ENCODE data around the gene ZRANB1. TPM values are rescaled to one million over a fixed set of nuclear protein-coding genes. Genes with fewer than 3 reads are reported as not detected.

Gene ZRANB1
- total RNA-seq, 2 donors from 2014 or later: 26.0 to 26.9 TPM

DNA sequence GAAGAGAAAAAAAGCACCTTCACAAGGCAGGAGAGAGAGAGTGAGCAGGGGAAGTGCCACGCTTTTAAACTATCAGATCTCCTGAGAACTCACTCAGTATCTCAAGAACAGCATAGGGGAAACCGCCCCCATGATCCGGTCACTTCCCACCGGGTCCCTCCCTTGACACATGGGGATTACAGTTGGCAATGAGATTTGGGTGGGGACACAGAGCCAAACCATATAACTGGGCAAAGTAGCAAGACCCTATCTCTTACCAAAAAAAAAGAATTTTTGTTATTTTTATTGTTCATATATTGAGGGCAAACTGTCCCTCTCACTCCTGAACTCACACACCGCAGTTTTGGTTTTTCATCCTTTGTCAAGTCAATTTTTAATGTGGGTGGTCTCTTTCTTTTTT is 18.2 kb upstream of the ZRANB1 start:
- Mint-ChIP-seq H3K4me1 (peaks cover 5% of the 10 kb centered on the region), H3K36me3 (ENCODE audit: low read depth) (peaks cover 34% of the 10 kb centered on the region), H3K9me3 (peaks cover 2% of the 10 kb centered on the region), H3K27me3 (ENCODE audit: insufficient read depth) (no peaks in the 10 kb centered on the region), H3K27ac (no peak overlapping the region), H3K4me3 (no peak overlapping the region)
- Histone ChIP-seq H3K36me3 (ENCODE audit: control insufficient read depth, insufficient read depth, low read length) (peaks cover 26% of the 10 kb centered on the region), H3K27ac (ENCODE audit: low read depth, low read length) (no peak overlapping the region), H3K9ac (ENCODE audit: extremely low read depth, low read length, poor library complexity, severe bottlenecking) (no peak overlapping the region), H3K27me3 (ENCODE audit: control insufficient read depth, insufficient read depth, low read length, poor library complexity, severe bottlenecking) (no peaks in the 10 kb centered on the region), H3K4me3 (ENCODE audit: low read length) (no peak overlapping the region), H3K9me3 (ENCODE audit: control insufficient read depth, low read length) (no peaks in the 10 kb centered on the region), H3K4me1 (ENCODE audit: control insufficient read depth, insufficient read depth, low read length) (no peaks in the 10 kb centered on the region)
- WGBS, 2 experiments (ENCODE audit: insufficient coverage in 1 of 2, insufficient read length in 1 of 2): 95% methylated on average over 5 of the region's 5 CpGs; no CpG with 5 or more reads in 1 of the 2 experiments
- TF ChIP-seq, protein P1, sequence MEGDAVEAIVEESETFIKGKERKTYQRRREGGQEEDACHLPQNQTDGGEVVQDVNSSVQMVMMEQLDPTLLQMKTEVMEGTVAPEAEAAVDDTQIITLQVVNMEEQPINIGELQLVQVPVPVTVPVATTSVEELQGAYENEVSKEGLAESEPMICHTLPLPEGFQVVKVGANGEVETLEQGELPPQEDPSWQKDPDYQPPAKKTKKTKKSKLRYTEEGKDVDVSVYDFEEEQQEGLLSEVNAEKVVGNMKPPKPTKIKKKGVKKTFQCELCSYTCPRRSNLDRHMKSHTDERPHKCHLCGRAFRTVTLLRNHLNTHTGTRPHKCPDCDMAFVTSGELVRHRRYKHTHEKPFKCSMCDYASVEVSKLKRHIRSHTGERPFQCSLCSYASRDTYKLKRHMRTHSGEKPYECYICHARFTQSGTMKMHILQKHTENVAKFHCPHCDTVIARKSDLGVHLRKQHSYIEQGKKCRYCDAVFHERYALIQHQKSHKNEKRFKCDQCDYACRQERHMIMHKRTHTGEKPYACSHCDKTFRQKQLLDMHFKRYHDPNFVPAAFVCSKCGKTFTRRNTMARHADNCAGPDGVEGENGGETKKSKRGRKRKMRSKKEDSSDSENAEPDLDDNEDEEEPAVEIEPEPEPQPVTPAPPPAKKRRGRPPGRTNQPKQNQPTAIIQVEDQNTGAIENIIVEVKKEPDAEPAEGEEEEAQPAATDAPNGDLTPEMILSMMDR (conservative IDR thresholded peaks at IDR 0.05): no peak
- DNase-seq: no peak

DNA sequence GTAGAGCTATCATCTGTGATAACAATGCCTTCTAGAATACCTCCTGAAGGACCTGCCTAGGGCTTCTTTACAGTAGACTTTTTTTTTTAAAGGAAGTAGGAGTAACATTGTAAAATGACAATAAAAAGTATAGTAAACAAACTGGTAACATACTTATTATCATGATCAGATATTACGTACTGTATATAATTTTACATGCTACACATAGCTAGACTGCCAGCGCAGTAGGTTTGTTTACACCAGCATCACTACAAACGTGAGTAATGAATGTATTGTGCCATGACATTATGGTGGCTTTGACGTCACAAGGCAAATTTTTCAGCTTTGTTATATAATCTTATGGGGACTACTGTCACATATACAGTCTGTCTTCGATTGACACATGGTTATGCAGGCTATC is 15.4 kb upstream of the ZRANB1 start:
- peaks cover 9% of the 10 kb centered on the region for H3K9me3 Mint-ChIP-seq
- 96 to 99% methylated on average over 4 to 5 of the region's 5 CpGs for WGBS, 2 experiments (ENCODE audit: insufficient coverage in 1 of 2, insufficient read length in 1 of 2)
- H3K36me3 ChIP-seq (ENCODE audit: control insufficient read depth, insufficient read depth, low read length): peaks cover 30% of the 10 kb centered on the region
- H3K27me3 Mint-ChIP-seq (ENCODE audit: insufficient read depth): no peaks in the 10 kb centered on the region
- no peak for DNase-seq
- H3K9ac ChIP-seq (ENCODE audit: extremely low read depth, low read length, poor library complexity, severe bottlenecking): no peak overlapping the region
- no peak overlapping the region for H3K4me3 ChIP-seq (ENCODE audit: low read length)
- H3K36me3 Mint-ChIP-seq (ENCODE audit: low read depth): peaks cover 45% of the 10 kb centered on the region
- TF ChIP-seq, protein P1 (conservative IDR thresholded peaks at IDR 0.05): no peak
- H3K27me3 ChIP-seq (ENCODE audit: control insufficient read depth, insufficient read depth, low read length, poor library complexity, severe bottlenecking): no peaks in the 10 kb centered on the region
- H3K4me3 Mint-ChIP-seq: no peak overlapping the region
- H3K4me1 ChIP-seq (ENCODE audit: control insufficient read depth, insufficient read depth, low read length): no peaks in the 10 kb centered on the region
- no peak overlapping the region for H3K27ac ChIP-seq (ENCODE audit: low read depth, low read length)
- peaks cover 5% of the 10 kb centered on the region for H3K9me3 ChIP-seq (ENCODE audit: control insufficient read depth, low read length)
- H3K4me1 Mint-ChIP-seq: no peaks in the 10 kb centered on the region
- no peak overlapping the region for H3K27ac Mint-ChIP-seq

DNA sequence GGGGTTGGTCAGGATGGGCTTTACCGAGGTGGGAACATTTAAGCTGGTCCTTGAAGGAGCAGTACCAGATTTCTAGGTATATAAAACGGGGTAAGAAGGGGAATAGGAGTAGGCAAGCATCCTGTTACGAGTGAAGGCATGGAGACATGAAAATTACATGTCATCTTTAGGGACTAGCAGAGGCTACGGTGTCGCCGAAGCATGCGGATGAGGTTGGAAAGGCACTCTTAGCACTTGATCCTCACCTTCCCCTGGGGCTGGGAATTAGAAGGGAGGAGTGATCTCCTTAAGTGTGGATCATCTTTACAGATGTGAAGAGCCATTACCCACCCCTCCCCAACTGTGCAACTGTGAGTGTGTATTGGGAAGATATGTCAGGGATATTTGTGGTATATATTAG is 13.8 kb upstream of the ZRANB1 start:
- Histone ChIP-seq H3K9ac (ENCODE audit: extremely low read depth, low read length, poor library complexity, severe bottlenecking) (no peak overlapping the region), H3K9me3 (ENCODE audit: control insufficient read depth, low read length) (peaks cover 16% of the 10 kb centered on the region), H3K4me1 (ENCODE audit: control insufficient read depth, insufficient read depth, low read length) (no peaks in the 10 kb centered on the region), H3K27ac (ENCODE audit: low read depth, low read length) (no peak overlapping the region), H3K36me3 (ENCODE audit: control insufficient read depth, insufficient read depth, low read length) (peaks cover 27% of the 10 kb centered on the region), H3K4me3 (ENCODE audit: low read length) (no peak overlapping the region), H3K27me3 (ENCODE audit: control insufficient read depth, insufficient read depth, low read length, poor library complexity, severe bottlenecking) (no peaks in the 10 kb centered on the region)
- Mint-ChIP-seq H3K4me3 (no peak overlapping the region), H3K27me3 (ENCODE audit: insufficient read depth) (no peaks in the 10 kb centered on the region), H3K4me1 (no peaks in the 10 kb centered on the region), H3K36me3 (ENCODE audit: low read depth) (peaks cover 49% of the 10 kb centered on the region), H3K27ac (no peak overlapping the region), H3K9me3 (peaks cover 19% of the 10 kb centered on the region)
- TF ChIP-seq, protein P1 (conservative IDR thresholded peaks at IDR 0.05): no peak
- 90 to 95% methylated on average over 3 to 7 of the region's 7 CpGs for WGBS, 2 experiments (ENCODE audit: insufficient coverage in 1 of 2, insufficient read length in 1 of 2)
- no peak for DNase-seq
